Neural progenitor cell (in vitro differentiated cells): ENCODE results near the gene OR4X2. TPM values are rescaled to one million over a fixed set of nuclear protein-coding genes. Genes with fewer than 3 reads are reported as not detected.
"Not testable (repeated sequence)": the region's sequence is repeated elsewhere in the genome, so short reads cannot be mapped to it uniquely, and the experiment has no call there.

Source experiments
- DNase-seq: peaks from one replicate; pipeline ENCODE4 v3.0.0-alpha.2; 2016; ENCODE audit warnings: low spot score
- H2AFZ ChIP-seq: fragments of 200-600 bp; sonication (generic); replicated peaks from 2 replicates; pipeline ENCODE4 v1.6.1; 2016; ENCODE audit warnings: antibody characterized with exemption
- H3F3A ChIP-seq: fragments of 200-600 bp; sonication (generic); 2 replicates; pipeline ENCODE4 v1.6.1; 2016; ENCODE audit warnings: antibody characterized with exemption, low read depth
- H3K27ac ChIP-seq: fragments of 200-600 bp; sonication (generic); 2 replicates; pipeline ENCODE4 v1.5.1; 2016; ENCODE audit warnings: mild to moderate bottlenecking
- H3K27me3 ChIP-seq: fragments of 200-600 bp; sonication (generic); 2 replicates; pipeline ENCODE4 v1.6.1; 2016; ENCODE audit warnings: mild to moderate bottlenecking, moderate library complexity
- H3K36me3 ChIP-seq: fragments of 200-600 bp; sonication (generic); 2 replicates; pipeline ENCODE4 v1.5.1; 2016
- H3K4me1 ChIP-seq: fragments of 200-600 bp; sonication (generic); 2 replicates; pipeline ENCODE4 v1.6.1; 2016; ENCODE audit warnings: mixed run types
- H3K4me2 ChIP-seq: fragments of 200-600 bp; sonication (generic); 2 replicates; pipeline ENCODE4 v1.6.1; 2016
- H3K4me3 ChIP-seq: fragments of 200-600 bp; sonication (generic); 2 replicates; pipeline ENCODE4 v1.5.1; 2016
- H3K79me2 ChIP-seq: fragments of 200-600 bp; sonication (generic); 2 replicates; pipeline ENCODE4 v1.6.1; 2016; ENCODE audit warnings: low read depth
- H3K9ac ChIP-seq: fragments of 200-600 bp; sonication (generic); 2 replicates; pipeline ENCODE4 v1.6.1; 2016
- H3K9me3 ChIP-seq: fragments of 200-600 bp; sonication (generic); 2 replicates; pipeline ENCODE4 v1.5.1; 2016; ENCODE audit warnings: low read depth
- H4K20me1 ChIP-seq: fragments of 200-600 bp; sonication (generic); 2 replicates; pipeline ENCODE4 v1.6.1; 2016; ENCODE audit warnings: low read depth
- H3K27ac Mint-ChIP-seq: 3 replicates; pipeline ENCODE4 v1.8.0; 2021; ENCODE audit warnings: mixed read lengths
- H3K27me3 Mint-ChIP-seq: 2 replicates; pipeline ENCODE4 v1.8.0; 2022; ENCODE audit warnings: low read depth, mild to moderate bottlenecking, inconsistent platforms, moderate library complexity, mixed read lengths; ENCODE audit not compliant: insufficient read depth
- H3K36me3 Mint-ChIP-seq: 3 replicates; pipeline ENCODE4 v1.8.0; 2021; ENCODE audit warnings: mixed read lengths
- H3K4me1 Mint-ChIP-seq: 3 replicates; pipeline ENCODE4 v1.8.0; 2021; ENCODE audit warnings: mixed read lengths
- H3K4me3 Mint-ChIP-seq: 3 replicates; pipeline ENCODE4 v1.8.0; 2021; ENCODE audit warnings: mild to moderate bottlenecking, moderate library complexity, mixed read lengths
- H3K9me3 Mint-ChIP-seq: 3 replicates; pipeline ENCODE4 v1.8.0; 2020; ENCODE audit warnings: mixed read lengths
- EZH2 ChIP-seq: fragments of 200-600 bp; sonication (generic); IDR thresholded peaks from 2 replicates; pipeline ENCODE4 v1.6.1; 2017; ENCODE audit warnings: antibody characterized with exemption, mild to moderate bottlenecking, moderate library complexity
- EZH2phosphoT487 ChIP-seq: fragments of 200-600 bp; sonication (generic); IDR thresholded peaks from 2 replicates; pipeline ENCODE4 v1.6.1; 2017; ENCODE audit warnings: antibody characterized with exemption
- total RNA-seq: library from RNA; depleted of rRNA; stranded (reverse); fragments of >200 nt; gene quantifications from 2 replicates; pipeline ENCODE4 v1.2.3, GENCODE V29; 2015; ENCODE audit warnings: low replicate concordance
- TF ChIP-seq, protein P1 (sequence below): fragments of 200-600 bp; sonication (generic); IDR thresholded peaks from 2 replicates; pipeline ENCODE4 v1.5.1; 2017; ENCODE audit warnings: antibody characterized with exemption, mild to moderate bottlenecking

The OR4X2 gene
- total RNA-seq, 1 donor from 2014 or later: not detected

DNA sequence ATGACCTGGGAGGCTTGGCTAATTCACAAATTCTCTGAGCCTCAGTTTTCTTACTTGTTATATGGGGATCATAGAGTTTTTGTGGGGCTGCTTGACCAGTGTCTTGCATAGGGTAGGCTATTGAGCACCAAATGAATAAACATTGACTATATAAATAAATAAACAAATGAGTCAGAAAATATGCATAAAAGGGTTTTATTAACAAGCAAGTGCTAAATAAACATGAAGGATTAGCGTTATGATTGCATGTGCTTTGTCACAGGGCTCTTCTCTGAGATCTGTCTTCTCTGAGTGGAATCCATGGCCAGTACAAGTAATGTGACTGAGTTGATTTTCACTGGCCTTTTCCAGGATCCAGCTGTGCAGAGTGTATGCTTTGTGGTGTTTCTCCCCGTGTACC lies 28.4 kb upstream of the OR4X2 start, which contains the start of gene OR4B1:
OR4B1 (plus strand) TSS at position 301 of the 400 bp plus-strand sequence; CDS start at position 301, 0 bp downstream.
- peaks cover 23% of the 10 kb centered on the region for H3K9me3 ChIP-seq
- no peaks in the 10 kb centered on the region for H3K27me3 ChIP-seq
- no peaks in the 10 kb centered on the region for H3K36me3 ChIP-seq
- H3K27me3 Mint-ChIP-seq: peaks cover 6% of the 10 kb centered on the region
- no peak within 1 kb of the TSS for H3K4me3 ChIP-seq
- no peaks in the 10 kb centered on the region for H3K36me3 Mint-ChIP-seq
- H3K9ac ChIP-seq: no peak within 1 kb of the TSS
- no peak for DNase-seq
- H3K27ac ChIP-seq: no peak within 1 kb of the TSS
- H3K79me2 ChIP-seq: no peaks in the 10 kb centered on the region
- H3K27ac Mint-ChIP-seq: no peak within 1 kb of the TSS
- H2AFZ ChIP-seq: no peak within 1 kb of the TSS
- H3F3A ChIP-seq: no peaks in the 10 kb centered on the region
- no peaks in the 10 kb centered on the region for H3K4me1 Mint-ChIP-seq
- H3K4me1 ChIP-seq: no peaks in the 10 kb centered on the region
- H3K4me2 ChIP-seq: no peak within 1 kb of the TSS
- no peak within 1 kb of the TSS for H3K4me3 Mint-ChIP-seq
- no peaks in the 10 kb centered on the region for H3K9me3 Mint-ChIP-seq
- TF ChIP-seq, protein P1, sequence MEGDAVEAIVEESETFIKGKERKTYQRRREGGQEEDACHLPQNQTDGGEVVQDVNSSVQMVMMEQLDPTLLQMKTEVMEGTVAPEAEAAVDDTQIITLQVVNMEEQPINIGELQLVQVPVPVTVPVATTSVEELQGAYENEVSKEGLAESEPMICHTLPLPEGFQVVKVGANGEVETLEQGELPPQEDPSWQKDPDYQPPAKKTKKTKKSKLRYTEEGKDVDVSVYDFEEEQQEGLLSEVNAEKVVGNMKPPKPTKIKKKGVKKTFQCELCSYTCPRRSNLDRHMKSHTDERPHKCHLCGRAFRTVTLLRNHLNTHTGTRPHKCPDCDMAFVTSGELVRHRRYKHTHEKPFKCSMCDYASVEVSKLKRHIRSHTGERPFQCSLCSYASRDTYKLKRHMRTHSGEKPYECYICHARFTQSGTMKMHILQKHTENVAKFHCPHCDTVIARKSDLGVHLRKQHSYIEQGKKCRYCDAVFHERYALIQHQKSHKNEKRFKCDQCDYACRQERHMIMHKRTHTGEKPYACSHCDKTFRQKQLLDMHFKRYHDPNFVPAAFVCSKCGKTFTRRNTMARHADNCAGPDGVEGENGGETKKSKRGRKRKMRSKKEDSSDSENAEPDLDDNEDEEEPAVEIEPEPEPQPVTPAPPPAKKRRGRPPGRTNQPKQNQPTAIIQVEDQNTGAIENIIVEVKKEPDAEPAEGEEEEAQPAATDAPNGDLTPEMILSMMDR: no peak
- TF ChIP-seq EZH2: no peak
- TF ChIP-seq EZH2phosphoT487: no peak
- H4K20me1 ChIP-seq: no peaks in the 10 kb centered on the region

DNA sequence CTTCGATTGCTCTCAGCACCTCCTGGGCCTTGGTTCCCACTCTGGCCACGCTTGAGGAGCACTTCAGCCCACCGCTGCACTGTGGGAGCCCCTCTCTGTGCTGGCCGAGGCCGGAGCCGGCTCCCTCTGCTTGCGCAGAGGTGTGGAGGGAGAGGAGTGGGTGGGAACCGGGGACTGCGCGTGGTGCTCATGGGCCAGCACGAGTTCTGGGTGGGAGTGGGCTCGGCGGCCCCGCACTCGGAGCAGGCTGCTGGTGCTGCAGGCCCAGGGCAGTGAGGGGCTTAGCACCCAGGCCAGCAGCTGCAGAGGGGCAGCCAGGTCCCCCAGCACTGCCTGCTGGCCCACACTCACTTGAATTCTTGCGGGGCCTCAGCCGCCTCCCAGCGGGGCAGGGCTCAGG lies 16.1 kb upstream of the OR4X2 start:
- H3K27me3 Mint-ChIP-seq: no peaks in the 10 kb centered on the region
- H3K36me3 Mint-ChIP-seq: no peaks in the 10 kb centered on the region
- Histone ChIP-seq H2AFZ (no peak overlapping the region), H3K4me3 (no peak overlapping the region), H3K36me3 (no peaks in the 10 kb centered on the region), H3K4me1 (no peaks in the 10 kb centered on the region), H3K9me3 (no peaks in the 10 kb centered on the region), H3K4me2 (no peak overlapping the region), H3K9ac (no peak overlapping the region), H3K79me2 (no peaks in the 10 kb centered on the region), H3K27ac (no peak overlapping the region), H4K20me1 (no peaks in the 10 kb centered on the region), H3F3A (no peaks in the 10 kb centered on the region), H3K27me3 (no peaks in the 10 kb centered on the region)
- TF ChIP-seq EZH2: no peak
- TF ChIP-seq EZH2phosphoT487: no peak
- TF ChIP-seq, protein P1: no peak
- H3K27ac Mint-ChIP-seq: no peak overlapping the region
- DNase-seq: no peak
- H3K4me3 Mint-ChIP-seq: no peak overlapping the region
- H3K4me1 Mint-ChIP-seq: no peaks in the 10 kb centered on the region
- H3K9me3 Mint-ChIP-seq: peaks cover 3% of the 10 kb centered on the region

DNA sequence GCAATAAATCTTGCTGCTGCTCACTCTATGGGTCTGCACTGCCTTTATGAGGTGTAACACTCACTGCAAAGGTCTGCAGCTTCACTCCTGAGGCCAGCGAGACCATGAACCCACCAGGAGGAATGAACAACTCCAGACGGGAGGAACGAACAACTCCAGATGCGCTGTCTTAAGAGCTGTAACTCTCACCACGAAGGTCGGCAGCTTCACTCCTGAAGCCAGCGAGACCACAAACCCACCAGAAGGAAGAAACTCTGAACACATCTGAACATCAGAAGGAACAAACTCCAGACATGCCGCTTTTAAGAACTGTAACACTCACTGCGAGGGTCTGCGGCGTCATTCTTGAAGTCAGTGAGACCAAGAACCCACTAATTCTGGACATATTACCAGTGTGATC lies 14.8 kb upstream of the OR4X2 start:
- not testable (repeated sequence) for H3K4me3 Mint-ChIP-seq, H3K27me3 ChIP-seq, H3K79me2 ChIP-seq, H4K20me1 ChIP-seq, H3K4me1 ChIP-seq, H3K4me3 ChIP-seq, H3K27ac ChIP-seq, H3K36me3 ChIP-seq, H2AFZ ChIP-seq, H3K4me1 Mint-ChIP-seq, DNase-seq, H3K27me3 Mint-ChIP-seq, H3K9me3 ChIP-seq, H3F3A ChIP-seq, H3K36me3 Mint-ChIP-seq, H3K4me2 ChIP-seq, H3K9ac ChIP-seq, H3K27ac Mint-ChIP-seq, H3K9me3 Mint-ChIP-seq

DNA sequence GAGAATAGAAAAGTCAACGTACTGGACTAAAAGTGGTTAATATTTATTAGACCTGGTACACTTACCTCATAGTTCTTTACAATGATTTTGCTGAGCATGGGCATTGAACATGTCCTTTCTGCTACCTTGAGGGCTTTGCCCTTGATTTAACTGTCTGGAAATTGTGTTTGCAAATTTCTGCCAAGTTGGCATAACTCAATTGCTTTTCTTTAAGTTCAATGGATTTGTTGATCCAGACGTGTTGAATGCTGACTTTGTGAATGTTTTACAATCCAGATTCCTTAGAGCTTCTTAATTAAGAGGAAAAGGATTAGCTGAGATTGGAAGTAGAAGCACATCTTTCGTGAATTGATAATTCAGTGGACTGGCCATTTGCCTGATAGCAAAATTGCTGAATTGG lies 7.2 kb upstream of the OR4X2 start:
- Mint-ChIP-seq H3K4me3 (no peak overlapping the region), H3K4me1 (no peaks in the 10 kb centered on the region), H3K36me3 (no peaks in the 10 kb centered on the region), H3K27ac (no peak overlapping the region), H3K27me3 (peaks cover 3% of the 10 kb centered on the region), H3K9me3 (peaks cover 9% of the 10 kb centered on the region)
- H3K36me3 ChIP-seq: no peaks in the 10 kb centered on the region
- no peak for DNase-seq
- H2AFZ ChIP-seq: no peak overlapping the region
- H3K79me2 ChIP-seq: no peaks in the 10 kb centered on the region
- H3K27me3 ChIP-seq: no peaks in the 10 kb centered on the region
- no peaks in the 10 kb centered on the region for H3K4me1 ChIP-seq
- peaks cover 15% of the 10 kb centered on the region for H3K9me3 ChIP-seq
- no peak overlapping the region for H3K4me3 ChIP-seq
- H3K27ac ChIP-seq: no peak overlapping the region
- H3K4me2 ChIP-seq: no peak overlapping the region
- no peak for TF ChIP-seq EZH2phosphoT487
- H3K9ac ChIP-seq: no peak overlapping the region
- no peaks in the 10 kb centered on the region for H3F3A ChIP-seq
- H4K20me1 ChIP-seq: no peaks in the 10 kb centered on the region
